ENCODE data around the gene PPM1G.
"Not testable (repeated sequence)": the region's sequence is repeated elsewhere in the genome, so short reads cannot be mapped to it uniquely, and the experiment has no call there.

PPM1G gene

GRCh38 chr2:27428213-27428977 is 19.0 kb upstream of the PPM1G start, which contains the start of gene NRBP1:
NRBP1 (plus strand) TSS chr2:27428631; CDS start chr2:27433274, 4,643 bp downstream.
- peaks cover 9% of the 10 kb centered on the region for H3K36me3 Mint-ChIP-seq (ENCODE audit: low read depth)
- H3K27ac Mint-ChIP-seq = peak within 1 kb of the TSS; percentile 99
- no peaks in the 10 kb centered on the region for H3K9me3 Mint-ChIP-seq
- peaks cover 28% of the 10 kb centered on the region for H3K4me1 Mint-ChIP-seq (ENCODE audit: low read depth)
- H3K4me3 Mint-ChIP-seq = peak within 1 kb of the TSS; percentile 99
- H3K27me3 Mint-ChIP-seq (ENCODE audit: low read depth) = peaks cover 3% of the 10 kb centered on the region

DNA sequence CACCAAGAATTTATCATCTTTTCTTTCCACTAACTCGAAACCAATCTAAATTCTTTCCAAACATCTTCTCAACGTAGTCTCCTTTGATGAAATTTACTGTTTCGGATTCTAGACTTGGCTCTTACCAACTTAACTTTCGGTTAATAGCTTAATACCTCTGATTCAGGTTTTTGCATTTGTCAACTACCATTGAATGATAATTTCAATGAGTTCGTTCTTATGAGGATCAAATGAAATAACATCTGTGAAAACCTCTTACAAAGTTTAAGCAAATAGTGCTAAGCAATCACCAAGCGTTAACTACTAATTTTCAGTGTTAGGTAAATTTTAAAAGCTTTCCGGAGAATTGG is 18.4 kb upstream of the PPM1G start:
- H3K4me3 Mint-ChIP-seq = peak overlapping the region; percentile 99
- peak overlapping the region; percentile 99 for H3K27ac Mint-ChIP-seq
- peaks cover 6% of the 10 kb centered on the region for H3K36me3 Mint-ChIP-seq (ENCODE audit: low read depth)
- peaks cover 3% of the 10 kb centered on the region for H3K27me3 Mint-ChIP-seq (ENCODE audit: low read depth)
- no peaks in the 10 kb centered on the region for H3K9me3 Mint-ChIP-seq
- H3K4me1 Mint-ChIP-seq (ENCODE audit: low read depth) = peaks cover 28% of the 10 kb centered on the region

DNA sequence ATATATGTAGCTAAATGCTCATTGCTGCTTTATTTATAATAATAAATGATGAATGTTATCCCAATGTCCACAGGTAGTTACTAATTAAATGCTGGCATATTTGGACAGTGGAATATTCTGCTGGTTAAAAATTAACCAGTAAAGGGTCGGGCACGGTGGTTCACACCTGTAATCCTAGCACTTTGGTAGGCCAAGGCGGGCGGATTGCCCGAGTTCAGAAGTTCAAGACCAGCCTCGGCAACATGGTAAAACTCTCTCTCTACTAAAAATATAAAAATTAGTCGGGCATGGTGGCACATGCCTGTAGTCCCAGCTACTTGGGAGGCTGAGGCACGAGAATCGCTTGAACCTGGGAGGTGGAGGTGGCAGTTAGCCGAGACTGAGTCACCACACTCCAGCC is 15.6 kb upstream of the PPM1G start:
- not testable (repeated sequence) for H3K36me3 Mint-ChIP-seq (ENCODE audit: low read depth); H3K27me3 Mint-ChIP-seq (ENCODE audit: low read depth); H3K27ac Mint-ChIP-seq; H3K4me3 Mint-ChIP-seq; H3K9me3 Mint-ChIP-seq
- peaks cover 13% of the 10 kb centered on the region for H3K4me1 Mint-ChIP-seq (ENCODE audit: low read depth)

GRCh38 chr2:27422958-27423357 is 13.6 kb upstream of the PPM1G start:
- no peaks in the 10 kb centered on the region for H3K36me3 Mint-ChIP-seq (ENCODE audit: low read depth)
- no peak overlapping the region for H3K4me3 Mint-ChIP-seq
- no peak overlapping the region for H3K27ac Mint-ChIP-seq
- peaks cover 7% of the 10 kb centered on the region for H3K27me3 Mint-ChIP-seq (ENCODE audit: low read depth)
- no peaks in the 10 kb centered on the region for H3K9me3 Mint-ChIP-seq
- peaks cover 4% of the 10 kb centered on the region for H3K4me1 Mint-ChIP-seq (ENCODE audit: low read depth)

- no peak overlapping the region for H3K27ac Mint-ChIP-seq
- peaks cover 7% of the 10 kb centered on the region for H3K27me3 Mint-ChIP-seq (ENCODE audit: low read depth)
- no peaks in the 10 kb centered on the region for H3K36me3 Mint-ChIP-seq (ENCODE audit: low read depth)
- no peak overlapping the region for H3K4me3 Mint-ChIP-seq
- no peaks in the 10 kb centered on the region for H3K9me3 Mint-ChIP-seq
- H3K4me1 Mint-ChIP-seq (ENCODE audit: low read depth) = no peaks in the 10 kb centered on the region
These were observed 12.4 kb upstream of the PPM1G start for GRCh38 chr2:27421660-27422250.

GRCh38 chr2:27420996-27421395 is 11.6 kb upstream of the PPM1G start:
- Mint-ChIP-seq H3K4me3 (no peak overlapping the region), H3K36me3 (ENCODE audit: low read depth) (no peaks in the 10 kb centered on the region), H3K27me3 (ENCODE audit: low read depth) (peaks cover 7% of the 10 kb centered on the region), H3K9me3 (no peaks in the 10 kb centered on the region), H3K27ac (no peak overlapping the region), H3K4me1 (ENCODE audit: low read depth) (no peaks in the 10 kb centered on the region)

GRCh38 chr2:27416151-27416550 is 6.8 kb upstream of the PPM1G start:
- Mint-ChIP-seq H3K4me3 (no peak overlapping the region), H3K27me3 (ENCODE audit: low read depth) (peaks cover 10% of the 10 kb centered on the region), H3K36me3 (ENCODE audit: low read depth) (peaks cover 2% of the 10 kb centered on the region), H3K9me3 (no peaks in the 10 kb centered on the region), H3K27ac (no peak overlapping the region), H3K4me1 (ENCODE audit: low read depth) (peaks cover 3% of the 10 kb centered on the region)

DNA sequence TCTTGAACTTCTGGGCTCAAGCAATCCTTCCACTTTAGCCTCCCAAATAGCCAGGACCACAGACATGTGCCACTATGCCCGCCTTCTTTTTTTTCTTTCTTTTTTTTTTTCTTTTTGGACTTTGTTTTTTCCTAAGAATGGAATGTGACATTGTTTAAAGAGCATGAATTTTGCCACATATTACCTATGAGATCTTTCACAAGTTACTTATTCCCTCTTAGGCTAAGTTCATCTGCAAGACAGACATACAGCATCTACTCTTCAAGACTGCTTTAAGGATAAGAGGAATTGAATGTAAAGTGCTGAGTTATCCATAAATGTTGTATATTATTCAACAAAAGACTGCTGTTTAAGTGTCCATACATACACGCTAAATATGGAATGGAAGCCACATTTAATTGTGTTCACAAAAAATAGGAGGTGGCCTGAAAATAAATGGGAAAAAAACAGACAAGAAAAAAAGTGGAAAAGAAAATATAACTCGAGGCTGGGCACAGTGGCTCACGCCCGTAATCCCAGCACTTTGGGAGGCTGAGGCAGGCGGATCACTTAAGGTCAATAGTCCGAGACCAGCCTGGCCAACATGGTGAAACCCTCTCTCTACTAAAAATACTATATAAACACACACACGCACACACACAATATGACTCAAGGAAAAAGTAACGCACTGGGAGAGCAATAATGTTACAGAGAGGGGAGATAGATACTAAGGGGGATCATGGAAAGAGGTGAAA is 3.2 kb upstream of the PPM1G start:
- Mint-ChIP-seq H3K4me3 (no peak overlapping the region), H3K27me3 (ENCODE audit: low read depth) (peaks cover 7% of the 10 kb centered on the region), H3K9me3 (no peaks in the 10 kb centered on the region), H3K4me1 (ENCODE audit: low read depth) (peaks cover 16% of the 10 kb centered on the region), H3K36me3 (ENCODE audit: low read depth) (peaks cover 7% of the 10 kb centered on the region), H3K27ac (no peak overlapping the region)

DNA sequence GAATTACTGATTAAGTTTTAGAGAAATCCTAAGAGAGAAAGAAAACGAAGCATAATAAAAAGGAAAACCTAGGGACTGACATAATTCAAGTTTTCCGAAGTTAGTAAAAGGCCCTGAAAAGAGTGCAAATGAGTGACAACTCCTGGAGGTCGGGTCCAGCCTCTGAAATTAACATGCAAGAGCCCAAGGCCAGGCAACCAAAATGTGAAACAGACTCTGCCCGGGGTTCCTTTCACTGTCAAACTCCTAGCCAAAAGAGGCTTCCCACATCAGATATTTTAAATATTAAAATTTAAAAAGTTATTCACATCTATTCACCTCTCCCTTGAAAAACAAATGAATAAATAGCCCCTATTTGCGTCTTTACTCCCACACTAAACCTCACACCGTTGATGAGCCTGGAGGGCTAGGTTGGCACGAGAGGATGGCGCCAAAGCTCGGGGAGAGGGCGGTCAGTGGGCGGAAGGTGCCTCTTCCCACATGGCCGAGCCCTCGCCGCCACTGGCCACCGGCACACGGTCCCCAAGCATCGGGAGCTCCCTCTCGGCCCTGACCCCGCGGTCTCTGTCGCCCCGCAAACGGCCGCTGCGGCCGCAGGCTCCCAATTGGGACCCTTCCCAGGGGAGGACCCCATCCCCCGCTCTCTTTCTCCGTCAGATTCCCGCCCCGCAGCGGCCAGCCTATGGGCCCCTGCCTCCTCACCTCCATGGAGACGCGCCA is 630 bp downstream of the PPM1G start:
- Mint-ChIP-seq H3K9me3 (no peaks in the 10 kb centered on the region), H3K27me3 (ENCODE audit: low read depth) (peaks cover 7% of the 10 kb centered on the region), H3K27ac (peak overlapping the region; percentile 72), H3K4me3 (peak overlapping the region; percentile 84), H3K36me3 (ENCODE audit: low read depth) (peaks cover 14% of the 10 kb centered on the region), H3K4me1 (ENCODE audit: low read depth) (peaks cover 28% of the 10 kb centered on the region)

- H3K27me3 Mint-ChIP-seq (ENCODE audit: low read depth) = peaks cover 5% of the 10 kb centered on the region
- peak overlapping the region; percentile 57 for H3K27ac Mint-ChIP-seq
- peak overlapping the region; percentile 84 for H3K4me3 Mint-ChIP-seq
- peaks cover 17% of the 10 kb centered on the region for H3K36me3 Mint-ChIP-seq (ENCODE audit: low read depth)
- no peaks in the 10 kb centered on the region for H3K9me3 Mint-ChIP-seq
- H3K4me1 Mint-ChIP-seq (ENCODE audit: low read depth) = peaks cover 29% of the 10 kb centered on the region
These were observed 1.4 kb downstream of the PPM1G start for GRCh38 chr2:27407798-27408491.

- H3K9me3 Mint-ChIP-seq = no peaks in the 10 kb centered on the region
- no peak overlapping the region for H3K4me3 Mint-ChIP-seq
- H3K27me3 Mint-ChIP-seq (ENCODE audit: low read depth) = no peaks in the 10 kb centered on the region
- peaks cover 17% of the 10 kb centered on the region for H3K4me1 Mint-ChIP-seq (ENCODE audit: low read depth)
- peaks cover 9% of the 10 kb centered on the region for H3K36me3 Mint-ChIP-seq (ENCODE audit: low read depth)
- H3K27ac Mint-ChIP-seq = peak overlapping the region; percentile 68
These were observed 8.8 kb downstream of the PPM1G start for GRCh38 chr2:27400348-27401135.

GRCh38 chr2:27398962-27399361 is 10.4 kb downstream of the PPM1G start:
- Mint-ChIP-seq H3K36me3 (ENCODE audit: low read depth) (peaks cover 9% of the 10 kb centered on the region), H3K4me1 (ENCODE audit: low read depth) (peaks cover 20% of the 10 kb centered on the region), H3K27ac (no peak overlapping the region), H3K9me3 (no peaks in the 10 kb centered on the region), H3K27me3 (ENCODE audit: low read depth) (no peaks in the 10 kb centered on the region), H3K4me3 (no peak overlapping the region)

DNA sequence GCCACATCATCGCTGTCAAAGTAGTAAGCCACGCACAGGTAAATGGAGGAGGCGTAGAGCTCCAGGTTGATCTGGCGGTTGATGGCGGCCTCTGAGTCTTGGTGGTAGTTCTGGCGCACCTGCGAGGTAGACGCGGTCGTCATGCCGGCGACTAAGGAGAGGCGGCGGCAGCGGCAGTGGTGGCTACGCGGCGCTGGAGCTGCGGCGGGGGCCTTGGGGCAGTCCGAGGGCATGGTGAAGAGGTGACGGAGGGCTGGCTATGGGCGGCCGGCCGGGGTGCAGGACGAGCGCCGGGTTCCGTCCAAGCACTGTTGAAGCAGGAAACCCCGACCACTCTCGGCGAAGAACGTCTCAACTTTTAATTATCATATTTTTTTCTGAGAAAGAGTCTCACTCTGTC is 16.2 kb downstream of the PPM1G start:
- H3K4me1 Mint-ChIP-seq (ENCODE audit: low read depth) = peaks cover 20% of the 10 kb centered on the region
- H3K27ac Mint-ChIP-seq = no peak overlapping the region
- peaks cover 18% of the 10 kb centered on the region for H3K36me3 Mint-ChIP-seq (ENCODE audit: low read depth)
- no peaks in the 10 kb centered on the region for H3K27me3 Mint-ChIP-seq (ENCODE audit: low read depth)
- no peak overlapping the region for H3K4me3 Mint-ChIP-seq
- no peaks in the 10 kb centered on the region for H3K9me3 Mint-ChIP-seq

All from T-helper 1 cell treated with Interleukin-12 subunit alpha and Interleukin-12 subunit beta and Interleukin-4 antibody, amounts not matched to agents 30 μg/mL and 1 μg/mL, for 36 hours (primary cell).